NCI-H774 (cell line): ENCODE measurements around the gene PCDH7.

Experiments used
- DNase-seq: peaks from one replicate; lab custom pipeline; 2025; lab: John Stamatoyannopoulos, UW

PCDH7 gene

GRCh38 chr4:30725562-30725961 is 5.4 kb downstream of the PCDH7 start:
- no peak for DNase-seq

GRCh38 chr4:30726090-30726675 is 6.0 kb downstream of the PCDH7 start:
- DNase-seq, result no peak

- DNase-seq, result no peak
Observed at GRCh38 chr4:30727409-30727808, 7.2 kb downstream of the PCDH7 start.

GRCh38 chr4:30728311-30728710 is 8.1 kb downstream of the PCDH7 start:
- no peak for DNase-seq

- no peak for DNase-seq
Observed at GRCh38 chr4:30743897-30744296, 23.7 kb downstream of the PCDH7 start.

- DNase-seq, result no peak
Observed at GRCh38 chr4:30744386-30744785, 24.2 kb downstream of the PCDH7 start.

- no peak for DNase-seq
Observed at GRCh38 chr4:30744957-30745640, 24.9 kb downstream of the PCDH7 start.

- DNase-seq, result no peak
Observed at GRCh38 chr4:30746735-30747134, 26.6 kb downstream of the PCDH7 start.

GRCh38 chr4:30753316-30753715 is 33.1 kb downstream of the PCDH7 start:
- no peak for DNase-seq

- no peak for DNase-seq
Observed at GRCh38 chr4:30754021-30754420, 33.9 kb downstream of the PCDH7 start.

- no peak for DNase-seq
Observed at GRCh38 chr4:30755346-30755745, 35.2 kb downstream of the PCDH7 start.

- DNase-seq, result no peak
Observed at GRCh38 chr4:30756553-30756952, 36.4 kb downstream of the PCDH7 start.

- DNase-seq, result no peak
Observed at GRCh38 chr4:30757357-30757756, 37.2 kb downstream of the PCDH7 start.

GRCh38 chr4:30760551-30760950 is 40.4 kb downstream of the PCDH7 start:
- no peak for DNase-seq

- no peak for DNase-seq
Observed at GRCh38 chr4:30763321-30763727, 43.2 kb downstream of the PCDH7 start.

- no peak for DNase-seq
Observed at GRCh38 chr4:30765022-30765421, 44.9 kb downstream of the PCDH7 start.

- DNase-seq, result no peak
Observed at GRCh38 chr4:30767147-30767845, 47.1 kb downstream of the PCDH7 start.

- no peak for DNase-seq
Observed at GRCh38 chr4:30768277-30768676, 48.1 kb downstream of the PCDH7 start.

- DNase-seq, result no peak
Observed at GRCh38 chr4:30769093-30769492, 48.9 kb downstream of the PCDH7 start.

- DNase-seq, result no peak
Observed at GRCh38 chr4:30770049-30770549, 49.9 kb downstream of the PCDH7 start.

- no peak for DNase-seq
Observed at GRCh38 chr4:30770812-30771211, 50.6 kb downstream of the PCDH7 start.

GRCh38 chr4:30776451-30776850 is 56.3 kb downstream of the PCDH7 start:
- no peak for DNase-seq

- DNase-seq, result no peak
Observed at GRCh38 chr4:30776921-30777415, 56.8 kb downstream of the PCDH7 start.
